Endothelial cell of umbilical vein (primary cell): ENCODE measurements around the gene ADRA2C. TPM values are rescaled to one million over a fixed set of nuclear protein-coding genes. Genes with fewer than 3 reads are reported as not detected.

Experiments
- BruUV-seq: library from RNA; stranded (reverse); fragments of 400-500 nt; replicated peaks from 2 replicates; lab custom pipeline; 2021; lab: Mats Ljungman, UMichigan
- CTCF ChIA-PET: fragments of 300-600, 350-600 bp; sonication (Branson Sonifier 250); formaldehyde crosslinking; loops from one replicate; lab custom pipeline; 2021; ENCODE audit warnings: antibody characterized with exemption, inconsistent platforms; lab: Charles Lee
- POLR2A ChIA-PET: fragments of 300-600, 350-600 bp; sonication (Branson Sonifier 250); formaldehyde crosslinking; loops from one replicate; lab custom pipeline; 2021; ENCODE audit warnings: antibody characterized with exemption, inconsistent platforms; lab: Charles Lee
- DNase-seq: peaks from one replicate; pipeline ENCODE4 v3.0.0-alpha.2; 2011; ENCODE audit warnings: low read depth, low spot score
- FAIRE-seq: peaks from 2 replicates; lab custom pipeline; 2011; peaks lifted over from hg19 to GRCh38; lab: Jason Lieb, UNC
- H2AFZ ChIP-seq: 2 replicates; pipeline ENCODE4 v1.6.0; 2012; ENCODE audit warnings: low read depth, low read length, control low read depth, inconsistent platforms
- H3K27ac ChIP-seq: 2 replicates; pipeline ENCODE4 v1.5.1; 2011; ENCODE audit warnings: low read depth, mild to moderate bottlenecking, control low read depth, low read length, moderate library complexity; ENCODE audit not compliant: insufficient read depth
- H3K27me3 ChIP-seq, 2 experiments: 2 replicates each; pipeline versions ENCODE4 v1.6.0 to v1.6.1; 2011; ENCODE audit warnings: low read length in 2 of 2, mixed read lengths in 1 of 2; ENCODE audit not compliant: control insufficient read depth in 2 of 2, insufficient read depth in 2 of 2
- H3K36me3 ChIP-seq, 2 experiments: 2 replicates in 1 of 2; 3 replicates in 1 of 2; pipeline ENCODE4 v1.5.1; 2011; ENCODE audit warnings: low read length in 2 of 2, mild to moderate bottlenecking in 1 of 2, moderate library complexity in 1 of 2; ENCODE audit not compliant: control insufficient read depth in 2 of 2, insufficient read depth in 2 of 2; ENCODE audit errors: extremely low read depth in 1 of 2
- H3K4me1 ChIP-seq: 3 replicates; pipeline ENCODE4 v1.5.1; 2011; ENCODE audit warnings: mild to moderate bottlenecking, low read length; ENCODE audit not compliant: control insufficient read depth, insufficient read depth; ENCODE audit errors: extremely low read depth
- H3K4me2 ChIP-seq: 2 replicates; pipeline ENCODE4 v1.6.1; 2011; ENCODE audit warnings: low read length, control low read depth, mixed read lengths; ENCODE audit not compliant: insufficient read depth
- H3K4me3 ChIP-seq, 3 experiments: fragments of 200-600 bp in 1 of 3; sonication (generic), shearing (Covaris generic) in 1 of 3; replicated peaks in 1 of 3; 2 replicates each; pipeline ENCODE4 v1.5.1; 2011 to 2016; ENCODE audit warnings: control low read depth in 3 of 3, low read length in 3 of 3, mild to moderate bottlenecking in 2 of 3, inconsistent platforms in 1 of 3, low read depth in 1 of 3, moderate library complexity in 1 of 3; ENCODE audit not compliant: insufficient read depth in 1 of 3
- H3K79me2 ChIP-seq: 2 replicates; pipeline ENCODE4 v1.6.0; 2012; ENCODE audit warnings: low read length, inconsistent platforms; ENCODE audit not compliant: control insufficient read depth, insufficient read depth
- H3K9ac ChIP-seq: replicated peaks from 2 replicates; pipeline ENCODE3; 2011; ENCODE audit warnings: low read length, control low read depth; ENCODE audit not compliant: insufficient read depth; ENCODE audit errors: extremely low read depth
- H3K9me1 ChIP-seq: replicated peaks from 3 replicates; pipeline ENCODE4 v1.6.0; 2011; ENCODE audit warnings: mild to moderate bottlenecking, low read length; ENCODE audit not compliant: control insufficient read depth, insufficient read depth; ENCODE audit errors: extremely low read depth
- H3K9me3 ChIP-seq: replicated peaks from 2 replicates; pipeline ENCODE4 v1.5.1; 2012; ENCODE audit warnings: low read length, inconsistent platforms; ENCODE audit not compliant: control insufficient read depth, insufficient read depth
- H4K20me1 ChIP-seq: replicated peaks from 2 replicates; pipeline ENCODE3; 2011; ENCODE audit warnings: mild to moderate bottlenecking, low read length; ENCODE audit not compliant: control insufficient read depth, insufficient read depth; ENCODE audit errors: extremely low read depth
- EZH2 ChIP-seq: IDR thresholded peaks from 2 replicates; pipeline ENCODE4 v1.6.1; 2012; ENCODE audit warnings: borderline replicate concordance, low read depth, mild to moderate bottlenecking, moderate library complexity, low read length, inconsistent platforms; ENCODE audit not compliant: severe bottlenecking
- FOS ChIP-seq: IDR thresholded peaks from 2 replicates; pipeline ENCODE4 v1.6.1; 2011; ENCODE audit warnings: mild to moderate bottlenecking, low read length, moderate library complexity, borderline replicate concordance; ENCODE audit not compliant: insufficient read depth
- GATA2 ChIP-seq: IDR thresholded peaks from 2 replicates; pipeline ENCODE4 v1.7.0; 2011; ENCODE audit warnings: low read depth, mild to moderate bottlenecking, moderate library complexity, mixed read lengths, low read length; ENCODE audit not compliant: insufficient read length, insufficient read depth
- JUN ChIP-seq: IDR thresholded peaks from 2 replicates; pipeline ENCODE4 v1.6.1; 2011; ENCODE audit warnings: borderline replicate concordance, low read depth; ENCODE audit not compliant: insufficient read length, insufficient read depth
- MYC ChIP-seq: IDR thresholded peaks from one replicate; pipeline ENCODE4 v1.6.1; 2011; ENCODE audit warnings: mild to moderate bottlenecking, low read depth, low read length
- POLR2A ChIP-seq: IDR thresholded peaks from 2 replicates; pipeline ENCODE4 v1.6.1; 2012; ENCODE audit warnings: low read depth, mild to moderate bottlenecking, control low read depth, low read length
- POLR2AphosphoS5 ChIP-seq: IDR thresholded peaks from 2 replicates; pipeline ENCODE4 v1.6.1; 2012; ENCODE audit warnings: low read depth, mild to moderate bottlenecking, control low read depth, low read length, moderate library complexity; ENCODE audit not compliant: insufficient read depth
- dilution Hi-C: fragments of 300-500 bp; cut with MboI; formaldehyde crosslinking; loops from one replicate; pipeline ENCODE4 v1.15.0; 2019; ENCODE audit warnings: low sequenced_read_pairs; ENCODE audit not compliant: extremely low pct_ligation_motif_present
- intact Hi-C: fragments of 100-400 bp; cut with micrococcal nuclease; formaldehyde crosslinking; loops from one replicate; pipeline ENCODE4 v1.10.0; 2022
- polyA plus RNA-seq, 4 experiments: library from polyadenylated mRNA; depleted of rRNA in 3 of 4; stranded (reverse) in 3 of 4; unstranded in 1 of 4; fragments of >200 nt; gene quantifications; 2 replicates each; pipeline versions ENCODE4 v1.2.1 to v1.2.3, GENCODE V29; 2011 to 2012; ENCODE audit warnings: missing spikeins in 1 of 4
- total RNA-seq: library from RNA; stranded (reverse); gene quantifications from 2 replicates; pipeline ENCODE4 v1.2.3, GENCODE V29; 2021
- TF ChIP-seq, protein P1 (sequence below), 2 donors: IDR thresholded peaks; 1 replicate in 1 of 2; 2 replicates in 1 of 2; pipeline ENCODE4 v1.5.1; 2011; ENCODE audit warnings: low read length in 2 of 2, mild to moderate bottlenecking in 2 of 2, moderate library complexity in 2 of 2, control low read depth in 1 of 2, inconsistent platforms in 1 of 2, low read depth in 1 of 2; ENCODE audit not compliant: insufficient read depth in 1 of 2; ENCODE audit errors: extremely low read depth in 1 of 2
- TF ChIP-seq, protein P2 (sequence below): IDR thresholded peaks from 2 replicates; pipeline ENCODE4 v1.6.1; 2011; ENCODE audit not compliant: insufficient read depth, insufficient read length

The ADRA2C gene
- total and polyA plus RNA-seq, 2 donors (not counting 3 experiments of a cell fraction or from before 2014, with no cell fraction given) = 0.03 to 0.40 TPM

DNA sequence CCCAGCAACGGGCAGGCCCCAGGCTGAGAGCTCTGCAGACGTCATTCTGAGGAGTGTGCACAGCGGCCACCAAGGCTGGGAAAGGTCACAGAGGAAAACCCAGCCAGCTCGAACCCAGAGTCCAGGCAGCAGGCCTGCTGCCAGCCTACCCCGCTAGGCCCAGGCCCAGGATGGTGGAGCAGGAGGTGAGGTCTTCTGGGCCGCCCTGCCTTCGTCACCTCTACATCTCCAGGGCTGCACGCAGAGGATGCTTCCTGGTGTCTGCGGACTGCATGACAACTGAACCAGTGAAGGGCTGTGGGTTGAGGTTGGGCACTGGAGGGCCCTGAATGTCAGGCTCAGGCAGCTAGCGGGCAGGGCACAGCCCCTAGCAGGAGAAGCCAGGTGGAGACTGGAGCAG is 5.8 kb upstream of the ADRA2C start:
- Histone ChIP-seq H3K27ac (no peak overlapping the region), H3K9me3 (no peaks in the 10 kb centered on the region), H3K27me3 (peaks cover 0 to 2% of the 10 kb centered on the region in 2 experiments), H3K36me3 (no peaks in the 10 kb centered on the region), H2AFZ (no peak overlapping the region), H3K9me1 (no peaks in the 10 kb centered on the region), H3K4me3 (no peak overlapping the region), H4K20me1 (no peaks in the 10 kb centered on the region), H3K9ac (no peak overlapping the region), H3K79me2 (no peaks in the 10 kb centered on the region), H3K4me2 (no peak overlapping the region), H3K4me1 (no peaks in the 10 kb centered on the region)
- no peak for TF ChIP-seq MYC
- no peak for TF ChIP-seq GATA2
- TF ChIP-seq EZH2 = no peak
- no peak for TF ChIP-seq POLR2AphosphoS5
- TF ChIP-seq POLR2A = no peak
- no peak for TF ChIP-seq FOS
- TF ChIP-seq, protein P1, sequence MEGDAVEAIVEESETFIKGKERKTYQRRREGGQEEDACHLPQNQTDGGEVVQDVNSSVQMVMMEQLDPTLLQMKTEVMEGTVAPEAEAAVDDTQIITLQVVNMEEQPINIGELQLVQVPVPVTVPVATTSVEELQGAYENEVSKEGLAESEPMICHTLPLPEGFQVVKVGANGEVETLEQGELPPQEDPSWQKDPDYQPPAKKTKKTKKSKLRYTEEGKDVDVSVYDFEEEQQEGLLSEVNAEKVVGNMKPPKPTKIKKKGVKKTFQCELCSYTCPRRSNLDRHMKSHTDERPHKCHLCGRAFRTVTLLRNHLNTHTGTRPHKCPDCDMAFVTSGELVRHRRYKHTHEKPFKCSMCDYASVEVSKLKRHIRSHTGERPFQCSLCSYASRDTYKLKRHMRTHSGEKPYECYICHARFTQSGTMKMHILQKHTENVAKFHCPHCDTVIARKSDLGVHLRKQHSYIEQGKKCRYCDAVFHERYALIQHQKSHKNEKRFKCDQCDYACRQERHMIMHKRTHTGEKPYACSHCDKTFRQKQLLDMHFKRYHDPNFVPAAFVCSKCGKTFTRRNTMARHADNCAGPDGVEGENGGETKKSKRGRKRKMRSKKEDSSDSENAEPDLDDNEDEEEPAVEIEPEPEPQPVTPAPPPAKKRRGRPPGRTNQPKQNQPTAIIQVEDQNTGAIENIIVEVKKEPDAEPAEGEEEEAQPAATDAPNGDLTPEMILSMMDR (IDR thresholded peaks at IDR 0.05; ENCODE audit: extremely low read depth in 1 of 2, insufficient read depth in 1 of 2, low read depth in 1 of 2, low read length in 2 of 2) = no peak
- no peak for TF ChIP-seq JUN
- TF ChIP-seq, protein P2, sequence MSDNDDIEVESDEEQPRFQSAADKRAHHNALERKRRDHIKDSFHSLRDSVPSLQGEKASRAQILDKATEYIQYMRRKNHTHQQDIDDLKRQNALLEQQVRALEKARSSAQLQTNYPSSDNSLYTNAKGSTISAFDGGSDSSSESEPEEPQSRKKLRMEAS = no peak
- POLR2A ChIA-PET = no interaction called here
- FAIRE-seq = no peak
- no peak for DNase-seq
- BruUV-seq = no TSS peak
- intact Hi-C loops (no loop called here), dilution Hi-C loops (no loop called here)
- CTCF ChIA-PET = no interaction called here
